SIG-M5 treated with dmso at 0.1 percent for 504 hours (cell line): ENCODE measurements around the gene PHTF1.
"Not testable (repeated sequence)": the region's sequence is repeated elsewhere in the genome, so short reads cannot be mapped to it uniquely, and the experiment has no call there.

Experiments
- DNase-seq: peaks from one replicate; lab custom pipeline; 2025; ENCODE audit not compliant: unreplicated experiment; lab: John Stamatoyannopoulos, UW

The PHTF1 gene

GRCh38 chr1:113732802-113733201 is 26.5 kb downstream of the PHTF1 start:
- DNase-seq = no peak

GRCh38 chr1:113721010-113721409 is 38.3 kb downstream of the PHTF1 start:
- no peak for DNase-seq

DNA sequence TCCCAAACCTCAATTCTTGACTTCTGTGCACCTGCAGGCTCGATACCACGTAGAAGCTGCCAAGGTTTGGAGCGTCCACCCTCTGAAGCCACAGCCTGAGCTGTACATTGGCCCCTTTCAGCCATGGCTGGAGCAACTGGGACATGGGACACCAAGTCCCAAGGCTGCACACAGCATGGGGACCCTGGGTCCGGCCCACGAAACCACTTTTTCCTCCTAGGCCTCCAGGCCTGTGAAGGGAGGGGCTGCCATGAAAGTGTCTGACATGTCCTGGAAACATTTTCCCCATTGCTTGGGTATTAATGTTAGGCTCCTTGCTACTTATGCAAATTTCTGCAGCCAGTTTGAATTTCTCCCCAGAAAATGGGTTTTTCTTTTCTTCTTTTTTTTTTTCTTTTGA is 40.7 kb downstream of the PHTF1 start:
- not testable (repeated sequence) for DNase-seq

DNA sequence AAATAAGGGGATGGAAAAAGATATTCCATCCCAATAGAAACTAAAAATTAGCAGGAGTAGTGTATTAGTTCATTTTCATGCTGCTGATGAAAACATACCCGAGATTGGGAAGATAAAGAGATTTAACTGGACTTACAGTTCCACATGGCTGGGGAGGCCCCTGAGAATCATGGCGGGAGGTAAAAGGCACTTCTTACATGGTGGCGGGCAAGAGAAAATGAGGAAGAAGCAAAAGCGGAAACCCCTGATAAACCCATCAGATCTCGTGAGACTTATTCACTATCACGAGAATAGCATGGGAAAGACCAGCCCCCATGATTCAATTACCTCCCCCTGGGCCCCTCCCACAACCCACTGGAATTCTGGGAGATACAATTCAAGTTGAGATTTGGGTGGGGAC is 41.8 kb downstream of the PHTF1 start:
- not testable (repeated sequence) for DNase-seq

DNA sequence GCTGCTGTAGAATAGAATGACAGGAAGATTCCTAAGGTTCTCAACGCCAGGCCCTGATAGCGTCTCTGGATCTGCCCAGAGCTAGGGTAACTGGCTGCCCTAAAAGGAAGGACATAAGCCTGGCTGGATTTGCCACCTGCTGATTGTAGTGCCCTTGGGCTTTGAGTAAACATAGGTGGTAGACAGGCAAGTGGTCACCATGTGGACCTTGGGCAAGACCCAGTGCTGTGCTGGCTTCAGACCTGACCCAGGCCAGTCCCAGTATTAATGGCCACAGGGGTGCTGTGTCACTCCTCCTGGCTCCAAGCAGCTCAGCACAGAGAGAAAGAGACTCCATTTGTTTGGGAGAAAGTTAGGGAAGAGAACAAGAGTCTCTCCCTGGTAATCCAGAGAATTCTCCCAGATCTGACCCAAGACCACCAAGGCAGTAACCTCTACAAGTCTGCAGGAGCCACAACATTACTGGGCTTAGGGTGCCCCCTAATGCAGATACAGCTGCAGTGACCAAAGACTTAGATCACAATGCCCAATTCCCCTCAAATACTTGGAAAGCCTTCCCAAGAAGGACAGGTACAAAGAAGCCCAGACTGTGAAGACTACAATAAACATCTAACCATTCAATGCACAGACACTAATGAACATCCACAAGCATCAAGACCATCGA is 44.5 kb downstream of the PHTF1 start:
- DNase-seq = no peak

- DNase-seq = peak; percentile 14
Observed at GRCh38 chr1:113701429-113701828, 57.9 kb downstream of the PHTF1 start.

- no peak for DNase-seq
Observed at GRCh38 chr1:113694910-113695309, 64.4 kb downstream of the PHTF1 start.

- no peak for DNase-seq
Observed at GRCh38 chr1:113692824-113693431, 66.4 kb downstream of the PHTF1 start.

- DNase-seq = no peak
Observed at GRCh38 chr1:113692342-113692741, 66.9 kb downstream of the PHTF1 start.

DNA sequence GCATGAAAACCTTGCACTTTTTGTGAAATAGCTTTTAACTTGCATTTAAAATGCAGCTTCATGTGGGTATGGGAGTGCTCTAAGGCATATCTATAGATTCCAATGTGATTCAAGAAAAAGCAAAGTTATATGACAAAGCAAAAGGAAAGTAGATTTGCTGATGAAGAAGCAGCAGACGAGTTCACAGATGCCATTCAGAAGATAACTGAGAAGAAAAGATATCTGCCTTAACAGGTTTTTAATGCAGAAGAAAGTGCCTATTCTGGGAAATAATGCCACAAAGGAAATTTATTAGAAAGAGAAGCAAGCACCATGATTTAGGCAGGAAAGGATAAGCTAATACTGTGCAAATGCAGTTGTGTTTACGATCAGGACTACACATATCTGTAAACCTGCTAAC is 68.1 kb downstream of the PHTF1 start:
- no peak for DNase-seq

GRCh38 chr1:113686891-113687618 is 72.2 kb downstream of the PHTF1 start:
- DNase-seq = no peak

GRCh38 chr1:113684153-113684541 is 75.1 kb downstream of the PHTF1 start:
- DNase-seq = no peak

- DNase-seq = no peak
Observed at GRCh38 chr1:113683384-113684152, 75.7 kb downstream of the PHTF1 start.

DNA sequence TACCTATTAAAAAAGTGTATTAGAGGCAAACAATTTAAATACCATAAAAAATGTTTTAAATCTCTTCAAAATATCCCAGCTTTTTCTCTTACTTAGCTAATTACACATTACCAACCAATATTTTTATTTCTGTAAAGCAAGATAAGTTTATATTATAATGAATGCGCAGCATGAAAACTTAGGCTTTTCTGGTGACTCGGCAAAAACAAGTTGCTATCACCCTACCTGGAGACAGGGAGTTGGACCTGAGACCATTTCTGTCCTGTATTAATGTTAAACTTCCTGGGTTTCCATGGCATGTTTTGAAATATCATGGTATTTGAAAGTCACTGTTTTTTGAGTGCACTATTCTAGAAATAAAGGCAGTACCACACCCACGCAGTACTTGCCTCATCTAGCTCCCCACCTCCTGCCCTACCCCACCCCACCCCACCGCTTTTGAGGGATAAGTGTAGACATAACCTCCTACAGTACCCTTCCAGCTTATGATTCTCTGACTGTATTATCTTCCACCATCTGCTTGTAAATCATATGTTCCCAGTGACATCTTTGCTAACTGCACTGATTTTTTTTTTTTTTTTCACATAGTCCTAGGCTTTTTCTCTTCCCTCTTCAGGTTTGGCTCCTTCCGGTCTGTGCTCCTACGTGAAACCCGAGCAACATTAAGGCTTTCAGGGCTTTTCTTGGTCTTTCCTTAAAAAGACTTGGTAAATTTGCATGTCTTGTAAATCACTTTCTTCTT is 77.5 kb downstream of the PHTF1 start:
- DNase-seq = no peak

DNA sequence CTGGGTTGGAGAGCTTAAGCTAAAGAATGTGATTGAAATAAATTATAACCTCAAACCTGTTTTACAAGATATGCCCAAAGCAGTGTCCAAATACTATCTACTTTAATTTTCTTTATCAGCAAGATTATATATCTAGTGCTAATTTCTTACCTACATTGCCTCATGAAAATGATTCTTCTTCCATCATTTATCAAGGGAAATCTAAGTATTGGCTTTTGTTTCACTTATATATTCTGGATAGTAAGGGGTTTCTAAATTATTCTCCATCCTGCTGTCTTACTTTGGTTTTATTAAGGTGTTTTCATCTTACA is 81.2 kb downstream of the PHTF1 start:
- DNase-seq = no peak

- DNase-seq = peak; percentile 60
Observed at GRCh38 chr1:113677250-113678158, 81.8 kb downstream of the PHTF1 start.

DNA sequence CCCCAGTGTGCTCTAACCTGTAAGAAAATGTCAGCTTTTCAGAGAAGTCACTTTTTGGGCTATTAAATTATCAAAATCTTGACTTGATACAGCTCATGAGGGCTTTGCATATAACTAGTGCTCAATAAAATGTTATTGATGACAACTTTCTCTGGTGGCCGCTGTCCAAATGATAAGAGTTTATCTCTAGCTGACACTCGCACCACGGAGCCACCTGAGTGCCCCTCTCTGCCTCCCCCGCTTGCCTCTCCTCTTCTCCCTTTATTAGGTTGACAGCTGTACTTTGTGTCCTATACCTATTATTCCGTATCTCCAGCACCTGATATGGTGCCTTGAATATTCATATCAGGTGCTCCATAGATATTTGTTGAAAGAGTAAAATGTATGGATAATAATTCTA is 82.8 kb downstream of the PHTF1 start:
- DNase-seq = no peak

DNA sequence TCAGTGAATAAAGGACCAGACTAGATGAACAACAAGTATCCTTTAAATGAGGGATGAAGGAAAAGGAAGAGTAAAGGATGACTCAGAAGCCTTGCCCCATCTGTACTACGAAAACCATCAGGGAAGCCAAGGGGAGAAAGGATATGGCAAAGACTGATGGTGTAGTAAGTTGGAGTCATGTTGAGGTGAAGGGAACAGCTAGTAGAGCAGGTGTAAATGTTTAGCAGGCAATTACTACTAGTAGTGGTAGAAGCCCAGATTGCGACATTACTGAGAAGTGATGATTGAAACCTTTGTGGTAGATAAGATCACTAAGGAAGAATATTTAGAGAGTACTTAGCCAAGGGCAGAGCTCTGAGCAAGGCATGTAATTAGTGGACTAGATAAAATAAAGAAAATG is 84.0 kb downstream of the PHTF1 start:
- DNase-seq = no peak

- DNase-seq = peak; percentile 8
Observed at GRCh38 chr1:113674591-113674990, 84.7 kb downstream of the PHTF1 start.

GRCh38 chr1:113672491-113672890 is 86.8 kb downstream of the PHTF1 start:
- DNase-seq = no peak
